ENCODE data around the gene CLK4. TPM values are rescaled to one million over a fixed set of nuclear protein-coding genes. Genes with fewer than 3 reads are reported as not detected.

CLK4 gene
- total RNA-seq, 2 donors from 2014 or later, result 22.3 to 25.4 TPM

Other genes with a start within 250 kb of the CLK4 start
- gene COL23A1, start 36.7 kb downstream of the CLK4 start, total RNA-seq, result under 1 TPM; 0.17 to 0.19 TPM
- gene ZNF354A, start 103.6 kb upstream of the CLK4 start, total RNA-seq, result 10 to 100 TPM in 1 of 2 donors, 1 to 10 TPM in 1; 7.5 to 13.0 TPM
- 10 to 100 TPM; 10.3 to 18.7 TPM for gene ZNF354B, start 232.9 kb upstream of the CLK4 start, total RNA-seq

Data from natural killer cell treated with Interleukin-12 subunit alpha and Interleukin-12 subunit beta and Interleukin-15 and Interleukin-18, amount 100 ng/mL, for 72 hours (primary cell).